Tracheal epithelial cell (primary cell): Measurements from ENCODE around the gene NCR2. TPM values are rescaled to one million over a fixed set of nuclear protein-coding genes. Genes with fewer than 3 reads are reported as not detected.

Source experiments
- total RNA-seq: library from RNA; depleted of rRNA; stranded (reverse); fragments of >200 nt; gene quantifications from 2 replicates; pipeline ENCODE4 v1.2.1, GENCODE V29; 2014

NCR2 gene
- not detected in 2 replicates for total RNA-seq

GRCh38 chr6:41335296-41335695, at the start of gene NCR2:
Gene NCR2, plus strand, starts transcription at chr6:41335608. Its CDS starts 269 bp downstream, at chr6:41335877.

GRCh38 chr6:41286544-41287346, 48.7 kb upstream of the NCR2 start, which contains the start of gene TREM1:
Gene TREM1, minus strand, starts transcription at chr6:41286682. Its CDS starts 27 bp downstream, at chr6:41286655.

Other genes with a start within 250 kb of the NCR2 start
- gene TREML1, start 181.3 kb upstream of the NCR2 start, total RNA-seq: not detected in 2 replicates
- gene TREM2, start 172.5 kb upstream of the NCR2 start, total RNA-seq: 2.8 and 3.1 TPM in 2 replicates
- gene TREML2, start 134.5 kb upstream of the NCR2 start, total RNA-seq: not detected in 2 replicates
- gene TREML4, start 107.3 kb upstream of the NCR2 start, total RNA-seq: not detected in 2 replicates
- gene TREM1, start 48.9 kb upstream of the NCR2 start, total RNA-seq: 0.72 TPM in 1 of 2 replicates, not detected in the other
- 1.4 and 2.3 TPM in 2 replicates for gene FOXP4, start 210.8 kb downstream of the NCR2 start, total RNA-seq